NCI-H2107 (cell line): Measurements from ENCODE around the gene ATP6V0D1.

Experiments used
- DNase-seq: peaks from one replicate; lab custom pipeline; 2025; lab: John Stamatoyannopoulos, UW

Gene ATP6V0D1

GRCh38 chr16:67463059-67463458 lies 17.9 kb downstream of the ATP6V0D1 start:
- no peak for DNase-seq

GRCh38 chr16:67462279-67462655 lies 18.7 kb downstream of the ATP6V0D1 start:
- no peak for DNase-seq

- no peak for DNase-seq
Measured at GRCh38 chr16:67461600-67462278, 19.2 kb downstream of the ATP6V0D1 start.

GRCh38 chr16:67460961-67461360 lies 20.0 kb downstream of the ATP6V0D1 start:
- no peak for DNase-seq

- DNase-seq, result no peak
Measured at GRCh38 chr16:67460168-67460567, 20.8 kb downstream of the ATP6V0D1 start.

- no peak for DNase-seq
Measured at GRCh38 chr16:67459861-67460150, 21.2 kb downstream of the ATP6V0D1 start.

- DNase-seq, result no peak
Measured at GRCh38 chr16:67459066-67459860, 21.7 kb downstream of the ATP6V0D1 start.

- DNase-seq, result no peak
Measured at GRCh38 chr16:67458121-67458641, 22.8 kb downstream of the ATP6V0D1 start.

- DNase-seq, result no peak
Measured at GRCh38 chr16:67457611-67458010, 23.3 kb downstream of the ATP6V0D1 start.

- DNase-seq, result no peak
Measured at GRCh38 chr16:67456391-67457081, 24.4 kb downstream of the ATP6V0D1 start.

- no peak for DNase-seq
Measured at GRCh38 chr16:67454852-67455251, 26.1 kb downstream of the ATP6V0D1 start.

- DNase-seq, result no peak
Measured at GRCh38 chr16:67454104-67454503, 26.9 kb downstream of the ATP6V0D1 start.

- no peak for DNase-seq
Measured at GRCh38 chr16:67451704-67452435, 29.1 kb downstream of the ATP6V0D1 start.

GRCh38 chr16:67451061-67451703 lies 29.8 kb downstream of the ATP6V0D1 start:
- no peak for DNase-seq

- no peak for DNase-seq
Measured at GRCh38 chr16:67449739-67450138, 31.2 kb downstream of the ATP6V0D1 start.

- DNase-seq, result no peak
Measured at GRCh38 chr16:67449336-67449735, 31.6 kb downstream of the ATP6V0D1 start.

- no peak for DNase-seq
Measured at GRCh38 chr16:67448580-67448979, 32.4 kb downstream of the ATP6V0D1 start.

GRCh38 chr16:67447508-67448076 lies 33.4 kb downstream of the ATP6V0D1 start:
- DNase-seq, result no peak

GRCh38 chr16:67446968-67447507 lies 33.9 kb downstream of the ATP6V0D1 start:
- no peak for DNase-seq

- no peak for DNase-seq
Measured at GRCh38 chr16:67445913-67446907, 34.7 kb downstream of the ATP6V0D1 start.
